Vagina (tissue), 2 donors: ENCODE measurements around the gene GPATCH4. TPM values are rescaled to one million over a fixed set of nuclear protein-coding genes. Genes with fewer than 3 reads are reported as not detected.
A peak's percentile ranks its signal among the peaks of the same experiment; 100 is the strongest.

ENCODE experiments used
- DNase-seq, 2 donors: peaks; one replicate each; pipeline ENCODE4 v3.0.0-alpha.2; 2017; ENCODE audit errors: extremely low spot score in 2 of 2
- H3K27ac ChIP-seq: fragments of 200-600 bp; sonication (generic); one replicate; pipeline ENCODE4 v1.5.1; 2019
- H3K27me3 ChIP-seq: fragments of 200-600 bp; sonication (generic); one replicate; pipeline ENCODE4 v1.5.1; 2019
- H3K36me3 ChIP-seq, 2 donors: fragments of 200-600 bp; sonication (generic); one replicate each; pipeline ENCODE4 v1.5.1; 2017 to 2019
- H3K4me1 ChIP-seq: fragments of 200-600 bp; sonication (generic); one replicate; pipeline ENCODE4 v1.5.1; 2019
- H3K4me3 ChIP-seq, 2 donors: fragments of 200-600 bp; sonication (generic); 1 replicate in 1 of 2; 2 replicates in 1 of 2; pipeline ENCODE4 v1.5.1; 2016 to 2019
- H3K9me3 ChIP-seq: fragments of 200-600 bp; sonication (generic); one replicate; pipeline ENCODE4 v1.5.1; 2019
- POLR2A ChIP-seq, 2 donors: fragments of 450-650 bp; IDR thresholded peaks; one replicate each; pipeline ENCODE4 v1.6.1; 2017; ENCODE audit warnings: antibody characterized with exemption in 2 of 2, mild to moderate bottlenecking in 2 of 2, moderate library complexity in 2 of 2
- POLR2AphosphoS5 ChIP-seq, 2 donors: sonication (generic); formaldehyde crosslinking; IDR thresholded peaks; one replicate each; pipeline ENCODE4 v1.9.0; 2017; ENCODE audit warnings: antibody characterized with exemption in 2 of 2, mild to moderate bottlenecking in 2 of 2, low read depth in 1 of 2; ENCODE audit not compliant: insufficient read depth in 1 of 2
- intact Hi-C: fragments of 100-400 bp; cut with DNase I; formaldehyde crosslinking; loops from one replicate; pipeline ENCODE4 v1.15.1; 2023
- total RNA-seq: library from RNA; depleted of rRNA; stranded (reverse); fragments of >200 nt; gene quantifications from one replicate; pipeline ENCODE4 v1.2.3, GENCODE V29; 2016
- TF ChIP-seq, protein P1 (sequence below), 3 experiments: fragments of 450-650 bp in 2 of 3; fragments of 200-600 bp in 1 of 3; sonication (generic) in 1 of 3; IDR thresholded peaks; one replicate each; pipeline ENCODE4 v1.5.1; 2017 to 2019; ENCODE audit warnings: antibody characterized with exemption in 3 of 3, mild to moderate bottlenecking in 2 of 3, moderate library complexity in 2 of 3

Gene GPATCH4
- total RNA-seq, 1 donor from 2014 or later = 25.8 TPM

DNA sequence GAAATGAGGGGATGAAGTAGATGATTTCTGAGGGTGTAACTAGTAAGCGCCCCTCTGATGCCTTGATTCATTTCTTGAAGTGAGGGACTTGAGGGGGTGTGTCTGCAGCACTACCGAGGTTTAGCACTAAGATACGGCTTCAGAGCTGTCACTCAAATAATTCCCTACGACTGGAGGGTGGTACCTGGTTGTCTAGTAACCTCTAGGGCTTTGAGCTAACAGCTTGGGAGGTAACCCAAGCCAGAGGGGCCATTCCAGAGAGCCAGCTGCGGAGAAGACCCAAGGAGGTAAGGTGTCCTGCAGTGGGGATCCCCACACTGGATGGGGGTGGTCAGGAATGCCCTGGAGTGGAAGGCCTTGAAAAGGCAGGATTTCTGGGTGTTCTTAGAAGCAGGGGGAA, 21.8 kb downstream of the GPATCH4 start, which contains the start of gene TTC24:
TSS of gene TTC24 (plus strand) at position 252 of the 400 bp plus-strand sequence. CDS start 1,642 bp downstream, outside the sequence.
- intact Hi-C loops = no loop called here
- Histone ChIP-seq H3K27me3 (no peaks in the 10 kb centered on the region), H3K4me1 (no peaks in the 10 kb centered on the region), H3K9me3 (no peaks in the 10 kb centered on the region), H3K27ac (no peak within 1 kb of the TSS), H3K4me3 (no peak within 1 kb of the TSS), H3K36me3 (no peaks in the 10 kb centered on the region)
- no peak for TF ChIP-seq POLR2AphosphoS5 (IDR thresholded peaks at IDR 0.05; ENCODE audit: insufficient read depth in 1 of 2, low read depth in 1 of 2)
- no peak for TF ChIP-seq POLR2A (IDR thresholded peaks at IDR 0.05)
- TF ChIP-seq, protein P1, sequence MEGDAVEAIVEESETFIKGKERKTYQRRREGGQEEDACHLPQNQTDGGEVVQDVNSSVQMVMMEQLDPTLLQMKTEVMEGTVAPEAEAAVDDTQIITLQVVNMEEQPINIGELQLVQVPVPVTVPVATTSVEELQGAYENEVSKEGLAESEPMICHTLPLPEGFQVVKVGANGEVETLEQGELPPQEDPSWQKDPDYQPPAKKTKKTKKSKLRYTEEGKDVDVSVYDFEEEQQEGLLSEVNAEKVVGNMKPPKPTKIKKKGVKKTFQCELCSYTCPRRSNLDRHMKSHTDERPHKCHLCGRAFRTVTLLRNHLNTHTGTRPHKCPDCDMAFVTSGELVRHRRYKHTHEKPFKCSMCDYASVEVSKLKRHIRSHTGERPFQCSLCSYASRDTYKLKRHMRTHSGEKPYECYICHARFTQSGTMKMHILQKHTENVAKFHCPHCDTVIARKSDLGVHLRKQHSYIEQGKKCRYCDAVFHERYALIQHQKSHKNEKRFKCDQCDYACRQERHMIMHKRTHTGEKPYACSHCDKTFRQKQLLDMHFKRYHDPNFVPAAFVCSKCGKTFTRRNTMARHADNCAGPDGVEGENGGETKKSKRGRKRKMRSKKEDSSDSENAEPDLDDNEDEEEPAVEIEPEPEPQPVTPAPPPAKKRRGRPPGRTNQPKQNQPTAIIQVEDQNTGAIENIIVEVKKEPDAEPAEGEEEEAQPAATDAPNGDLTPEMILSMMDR (IDR thresholded peaks at IDR 0.05) = no peak
- no peak for DNase-seq

DNA sequence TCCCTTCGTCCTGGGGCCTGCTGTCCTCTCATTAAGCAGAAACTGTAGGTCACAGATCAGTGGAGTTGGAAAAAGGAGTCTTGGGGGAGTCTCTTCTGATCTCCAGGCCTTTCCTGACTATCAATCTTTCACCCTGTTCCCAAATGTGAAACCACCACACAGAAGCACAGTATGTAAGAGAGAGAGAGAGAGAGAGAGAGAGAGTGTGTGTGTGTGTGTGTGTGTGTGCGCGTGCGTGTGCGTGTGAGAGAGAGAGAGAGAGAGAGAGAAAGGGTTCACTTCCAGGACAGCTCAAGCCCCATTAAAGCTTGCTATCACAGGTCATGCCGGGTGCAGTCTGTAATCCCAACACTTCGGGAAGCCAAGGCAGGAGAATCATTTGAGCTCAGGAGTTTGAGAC, 23.2 kb downstream of the GPATCH4 start:
- H3K4me3 ChIP-seq = no peak overlapping the region
- DNase-seq = no peak
- TF ChIP-seq, protein P1 (IDR thresholded peaks at IDR 0.05) = no peak
- TF ChIP-seq POLR2A (IDR thresholded peaks at IDR 0.05) (no peak), POLR2AphosphoS5 (IDR thresholded peaks at IDR 0.05; ENCODE audit: insufficient read depth in 1 of 2, low read depth in 1 of 2) (no peak)
- H3K9me3 ChIP-seq = no peaks in the 10 kb centered on the region
- no peak overlapping the region for H3K27ac ChIP-seq
- H3K36me3 ChIP-seq = no peaks in the 10 kb centered on the region
- intact Hi-C loops = no loop called here
- no peaks in the 10 kb centered on the region for H3K4me1 ChIP-seq
- no peaks in the 10 kb centered on the region for H3K27me3 ChIP-seq

DNA sequence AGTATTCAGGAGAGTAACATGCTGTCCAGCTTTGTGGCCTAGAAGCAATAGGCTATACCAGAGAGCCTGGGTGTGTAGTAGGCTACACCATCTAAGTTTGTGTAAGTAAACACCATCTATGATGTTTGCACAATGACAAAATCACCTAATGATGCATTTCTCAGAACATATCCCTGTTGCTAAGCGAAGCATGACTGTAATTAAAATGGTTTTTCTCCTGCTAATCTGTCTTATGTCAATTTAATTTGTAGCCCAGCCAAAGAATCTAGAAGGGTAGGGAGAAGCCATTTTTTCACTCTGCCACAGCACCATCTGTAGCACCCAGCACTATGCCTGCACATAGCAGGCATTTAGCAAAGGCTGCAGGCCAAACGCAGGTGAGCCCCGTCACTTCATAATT, 23.7 kb downstream of the GPATCH4 start:
- Histone ChIP-seq H3K4me1 (peaks cover 3% of the 10 kb centered on the region), H3K4me3 (no peak overlapping the region), H3K36me3 (no peaks in the 10 kb centered on the region), H3K9me3 (no peaks in the 10 kb centered on the region), H3K27ac (no peak overlapping the region), H3K27me3 (no peaks in the 10 kb centered on the region)
- TF ChIP-seq POLR2A (IDR thresholded peaks at IDR 0.05) (no peak), POLR2AphosphoS5 (IDR thresholded peaks at IDR 0.05; ENCODE audit: insufficient read depth in 1 of 2, low read depth in 1 of 2) (no peak)
- TF ChIP-seq, protein P1 (IDR thresholded peaks at IDR 0.05) = no peak
- intact Hi-C loops = no loop called here
- no peak for DNase-seq

DNA sequence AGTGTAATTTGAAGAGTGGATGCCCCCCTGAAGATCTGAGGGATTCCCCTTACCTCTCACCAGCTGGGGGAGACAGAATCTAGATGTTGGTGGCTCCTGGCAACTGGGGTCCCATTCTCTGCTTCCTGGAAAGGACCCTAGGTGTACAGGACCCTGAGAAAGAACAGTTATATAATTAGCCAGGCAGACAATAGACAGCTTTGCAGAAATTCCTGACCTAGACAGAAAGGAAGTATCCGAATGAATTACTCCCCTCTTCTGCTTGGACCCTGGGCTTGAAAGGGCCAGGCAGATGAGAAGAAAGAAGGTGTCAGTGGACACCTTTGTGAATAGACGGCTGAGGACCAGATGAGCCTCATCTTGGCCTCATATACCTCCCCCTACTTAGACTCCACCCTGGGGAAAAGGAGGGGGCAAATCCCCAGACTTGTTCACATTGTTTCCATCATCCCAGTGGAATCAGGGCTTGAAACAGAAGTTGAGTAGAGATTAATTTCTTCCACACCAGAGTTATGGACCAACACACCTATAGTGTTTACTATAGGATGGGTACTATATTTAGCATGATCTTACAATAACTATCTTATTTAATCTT, 27.1 kb downstream of the GPATCH4 start:
- H3K4me1 ChIP-seq = peaks cover 12% of the 10 kb centered on the region
- intact Hi-C loops = no loop called here

DNA sequence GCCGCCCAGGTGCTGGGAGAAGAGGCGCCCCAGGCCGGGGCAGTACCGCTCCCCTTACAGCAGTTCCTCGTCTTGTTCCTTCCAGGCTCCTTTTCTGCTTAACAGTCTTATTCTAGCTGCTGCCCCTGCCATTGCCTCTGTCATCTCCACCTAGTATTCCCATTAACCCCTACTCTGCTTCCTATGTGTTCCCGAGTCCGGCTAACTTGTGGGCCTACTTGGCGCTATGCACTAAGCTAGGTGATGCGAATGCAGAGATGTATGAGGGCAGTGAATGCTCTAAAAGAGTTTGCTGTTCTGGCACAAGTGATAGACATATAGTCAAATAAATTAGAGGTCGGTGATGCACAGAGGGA, 28.6 kb downstream of the GPATCH4 start:
- Histone ChIP-seq H3K4me3 (peak overlapping the region; percentile 35 to 45), H3K9me3 (no peaks in the 10 kb centered on the region), H3K36me3 (no peaks in the 10 kb centered on the region), H3K27me3 (no peaks in the 10 kb centered on the region), H3K4me1 (peaks cover 12% of the 10 kb centered on the region), H3K27ac (no peak overlapping the region)
- no peak for TF ChIP-seq POLR2A (IDR thresholded peaks at IDR 0.05)
- TF ChIP-seq, protein P1 (IDR thresholded peaks at IDR 0.05) = no peak
- no peak for TF ChIP-seq POLR2AphosphoS5 (IDR thresholded peaks at IDR 0.05; ENCODE audit: insufficient read depth in 1 of 2, low read depth in 1 of 2)
- intact Hi-C loops = no loop called here
- DNase-seq = no peak

More for the DNA sequence above, 27.1 kb downstream of the GPATCH4 start:
- Histone ChIP-seq H3K9me3 (no peaks in the 10 kb centered on the region), H3K27me3 (no peaks in the 10 kb centered on the region), H3K36me3 (no peaks in the 10 kb centered on the region), H3K4me3 (no peak overlapping the region), H3K27ac (no peak overlapping the region)
- DNase-seq = no peak
- TF ChIP-seq, protein P1 (IDR thresholded peaks at IDR 0.05) = no peak
- no peak for TF ChIP-seq POLR2AphosphoS5 (IDR thresholded peaks at IDR 0.05; ENCODE audit: insufficient read depth in 1 of 2, low read depth in 1 of 2)
- TF ChIP-seq POLR2A (IDR thresholded peaks at IDR 0.05) = no peak
